Measurements from ENCODE around the gene RAPGEF4. TPM values are rescaled to one million over a fixed set of nuclear protein-coding genes. Genes with fewer than 3 reads are reported as not detected.

RAPGEF4 gene
- total RNA-seq, 6 donors from 2014 or later, result 8.3 to 35.2 (median 17.4) TPM

GRCh38 chr2:173086518-173087213 lies 351.0 kb downstream of the RAPGEF4 start:
- H3K4me3 ChIP-seq, result no peak overlapping the region
- H3K4me1 ChIP-seq, result peaks cover 0 to 15% (median 8%) of the 10 kb centered on the region in 4 donors
- H3K9me3 ChIP-seq, result no peaks in the 10 kb centered on the region
- peak overlapping the region in 3 of 4 donors; percentile 16 to 59 (median 46) for H3K27ac ChIP-seq
- ATAC-seq (ENCODE audit: low FRiP score in 2 of 2) (peak in 1 of 2 donors; percentile 66), DNase-seq (no peak)
- TF ChIP-seq POLR2AphosphoS5 (IDR thresholded peaks at IDR 0.05), result peak in 1 of 2 donors; percentile 55
- TF ChIP-seq, protein P1, sequence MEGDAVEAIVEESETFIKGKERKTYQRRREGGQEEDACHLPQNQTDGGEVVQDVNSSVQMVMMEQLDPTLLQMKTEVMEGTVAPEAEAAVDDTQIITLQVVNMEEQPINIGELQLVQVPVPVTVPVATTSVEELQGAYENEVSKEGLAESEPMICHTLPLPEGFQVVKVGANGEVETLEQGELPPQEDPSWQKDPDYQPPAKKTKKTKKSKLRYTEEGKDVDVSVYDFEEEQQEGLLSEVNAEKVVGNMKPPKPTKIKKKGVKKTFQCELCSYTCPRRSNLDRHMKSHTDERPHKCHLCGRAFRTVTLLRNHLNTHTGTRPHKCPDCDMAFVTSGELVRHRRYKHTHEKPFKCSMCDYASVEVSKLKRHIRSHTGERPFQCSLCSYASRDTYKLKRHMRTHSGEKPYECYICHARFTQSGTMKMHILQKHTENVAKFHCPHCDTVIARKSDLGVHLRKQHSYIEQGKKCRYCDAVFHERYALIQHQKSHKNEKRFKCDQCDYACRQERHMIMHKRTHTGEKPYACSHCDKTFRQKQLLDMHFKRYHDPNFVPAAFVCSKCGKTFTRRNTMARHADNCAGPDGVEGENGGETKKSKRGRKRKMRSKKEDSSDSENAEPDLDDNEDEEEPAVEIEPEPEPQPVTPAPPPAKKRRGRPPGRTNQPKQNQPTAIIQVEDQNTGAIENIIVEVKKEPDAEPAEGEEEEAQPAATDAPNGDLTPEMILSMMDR (IDR thresholded peaks at IDR 0.05), result no peak
- no peaks in the 10 kb centered on the region for H3K27me3 ChIP-seq
- no peaks in the 10 kb centered on the region for H3K36me3 ChIP-seq
- 60 to 64% methylated on average over 2 of the region's 2 CpGs for WGBS, 2 donors

- no peak for DNase-seq
- Histone ChIP-seq H3K4me3 (no peak overlapping the region), H3K27me3 (no peaks in the 10 kb centered on the region), H3K9me3 (no peaks in the 10 kb centered on the region), H3K36me3 (no peaks in the 10 kb centered on the region), H3K4me1 (peaks cover 0 to 15% (median 8%) of the 10 kb centered on the region in 4 donors), H3K27ac (peak overlapping the region in 3 of 4 donors; percentile 16 to 59 (median 46))
- WGBS, 2 donors, result 17 to 30% methylated on average over 1 of the region's 1 CpG
- ATAC-seq (ENCODE audit: low FRiP score in 2 of 2), result peak in 1 of 2 donors; percentile 21
- TF ChIP-seq POLR2A (IDR thresholded peaks at IDR 0.05) (no peak), POLR2AphosphoS5 (IDR thresholded peaks at IDR 0.05) (no peak)
- TF ChIP-seq, protein P1 (IDR thresholded peaks at IDR 0.05), result no peak
These were observed 351.6 kb downstream of the RAPGEF4 start for GRCh38 chr2:173087214-173087581.

GRCh38 chr2:173087793-173088496 lies 352.3 kb downstream of the RAPGEF4 start:
- Histone ChIP-seq H3K36me3 (peaks cover 0 to 6% (median 0%) of the 10 kb centered on the region in 4 donors), H3K9me3 (no peaks in the 10 kb centered on the region), H3K27ac (peak overlapping the region in 2 of 4 donors; percentile 46 to 59), H3K27me3 (no peaks in the 10 kb centered on the region), H3K4me3 (no peak overlapping the region), H3K4me1 (peaks cover 0 to 15% (median 8%) of the 10 kb centered on the region in 4 donors)
- 69 to 70% methylated on average over 4 of the region's 4 CpGs for WGBS, 2 donors
- DNase-seq, result no peak
- no peak for TF ChIP-seq POLR2AphosphoS5 (IDR thresholded peaks at IDR 0.05)
- TF ChIP-seq EP300 (IDR thresholded peaks at IDR 0.05), result no peak
- TF ChIP-seq, protein P1 (IDR thresholded peaks at IDR 0.05), result no peak
- TF ChIP-seq POLR2A (IDR thresholded peaks at IDR 0.05), result no peak
- no peak for ATAC-seq (ENCODE audit: low FRiP score in 2 of 2)

- WGBS, 2 donors, result 37 to 52% methylated on average over 11 of the region's 11 CpGs
- Histone ChIP-seq H3K27me3 (no peaks in the 10 kb centered on the region), H3K9me3 (no peaks in the 10 kb centered on the region), H3K4me1 (peaks cover 0 to 15% (median 8%) of the 10 kb centered on the region in 4 donors), H3K4me3 (no peak overlapping the region), H3K36me3 (peaks cover 0 to 6% (median 0%) of the 10 kb centered on the region in 4 donors), H3K27ac (peak overlapping the region; percentile 7 to 67 (median 18))
- ATAC-seq (ENCODE audit: low FRiP score in 2 of 2), result peak; percentile 56 to 73
- no peak for TF ChIP-seq POLR2A (IDR thresholded peaks at IDR 0.05)
- TF ChIP-seq POLR2AphosphoS5 (IDR thresholded peaks at IDR 0.05), result peak in 1 of 2 donors; percentile 39
- peak in 1 of 2 donors; percentile 63 for DNase-seq
These were observed 354.7 kb downstream of the RAPGEF4 start for GRCh38 chr2:173090276-173090877.
